Posterior cingulate gyrus (tissue), 11 donors: ENCODE data around the gene CACNA1B.
"Not testable (repeated sequence)": the region's sequence is repeated elsewhere in the genome, so short reads cannot be mapped to it uniquely, and the experiment has no call there.

Source experiments
- DNase-seq, 10 donors: peaks; one replicate each; pipeline versions ENCODE4 v3.0.0 to v3.0.0-alpha.2; 2020 to 2021; ENCODE audit warnings: mixed read lengths in 3 of 10
- intact Hi-C: fragments of 100-400 bp; cut with DNase I; formaldehyde crosslinking; loops from one replicate; pipeline ENCODE4 v1.15.1; 2023

CACNA1B gene

DNA sequence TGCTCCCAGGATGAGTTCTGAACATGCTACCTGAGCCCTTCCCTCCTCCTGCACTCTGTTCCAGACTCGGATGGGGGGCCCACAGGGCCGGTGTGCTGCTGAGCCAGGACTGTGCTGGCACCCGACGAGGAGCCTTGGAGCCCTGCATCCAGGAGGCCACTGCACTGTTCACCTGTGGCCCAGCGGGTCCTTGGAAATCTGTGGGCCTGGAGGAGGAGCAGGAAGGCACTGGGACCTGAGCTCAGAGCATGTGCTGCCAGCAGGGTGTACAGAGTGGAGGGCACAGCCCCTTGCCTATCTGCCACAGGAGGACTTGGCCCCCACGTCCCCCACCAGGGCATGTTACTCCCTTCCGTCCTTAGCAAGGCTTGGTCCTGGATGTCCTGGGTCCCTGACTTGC is 265.9 kb downstream of the CACNA1B start:
- DNase-seq, intact Hi-C loops: not testable (repeated sequence)

GRCh38 chr9:138147556-138147955 is 270.0 kb downstream of the CACNA1B start:
- DNase-seq, result peak in 3 of 10 donors; percentile 37 to 59 (median 46)
- intact Hi-C loops, result not testable (repeated sequence)

DNA sequence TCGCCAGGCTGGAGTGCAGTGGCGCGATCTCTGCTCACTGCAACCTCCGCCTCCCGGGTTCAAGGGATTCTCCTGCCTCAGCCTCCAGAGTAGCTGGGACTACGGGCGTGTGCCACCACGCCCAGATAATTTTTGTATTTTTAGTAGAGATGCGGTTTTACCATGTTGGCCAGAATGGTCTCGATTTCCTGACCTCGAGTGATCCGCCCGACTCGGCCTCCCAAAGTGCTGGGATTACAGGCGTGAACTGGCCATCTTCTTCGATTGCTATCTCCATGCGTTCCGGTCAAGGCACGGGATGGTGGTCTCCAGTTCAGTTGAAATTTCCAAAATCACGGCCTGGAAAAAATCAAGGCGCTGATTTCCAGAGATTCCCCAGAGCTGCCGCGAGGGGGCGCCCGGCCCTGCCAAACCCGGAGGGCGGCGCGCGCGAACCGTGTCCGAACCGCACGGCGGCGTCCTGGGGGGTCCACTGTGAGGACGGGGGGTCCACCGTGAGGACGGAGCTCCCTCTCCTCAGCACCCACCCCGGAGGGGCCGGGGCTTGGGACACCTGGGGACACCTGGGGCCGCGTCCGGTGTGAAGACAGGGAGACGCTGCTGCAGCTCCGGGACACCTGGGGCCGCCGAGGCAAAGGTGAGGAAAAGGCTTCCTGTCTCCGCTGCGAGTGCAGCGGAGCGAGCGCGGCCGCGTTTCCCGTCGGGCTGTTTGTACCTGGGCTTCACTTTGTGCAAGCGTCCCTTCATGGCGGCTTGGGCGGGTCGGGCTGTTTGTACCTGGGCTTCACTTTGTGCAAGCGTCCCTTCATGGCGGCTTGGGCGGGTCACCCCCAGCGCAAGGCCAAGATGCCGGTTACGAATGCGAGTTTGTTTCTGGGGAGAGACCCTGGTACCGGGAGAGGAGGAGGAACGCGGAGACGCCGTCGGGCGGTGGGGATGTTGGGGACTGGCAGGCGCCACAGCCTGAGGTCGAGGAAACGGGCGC is 272.4 kb downstream of the CACNA1B start:
- intact Hi-C loops, result not testable (repeated sequence)
- DNase-seq, result peak in 5 of 10 donors; percentile 17 to 87 (median 71)

- DNase-seq, intact Hi-C loops: not testable (repeated sequence)
Measured at GRCh38 chr9:138155788-138156187, 278.2 kb downstream of the CACNA1B start.

DNA sequence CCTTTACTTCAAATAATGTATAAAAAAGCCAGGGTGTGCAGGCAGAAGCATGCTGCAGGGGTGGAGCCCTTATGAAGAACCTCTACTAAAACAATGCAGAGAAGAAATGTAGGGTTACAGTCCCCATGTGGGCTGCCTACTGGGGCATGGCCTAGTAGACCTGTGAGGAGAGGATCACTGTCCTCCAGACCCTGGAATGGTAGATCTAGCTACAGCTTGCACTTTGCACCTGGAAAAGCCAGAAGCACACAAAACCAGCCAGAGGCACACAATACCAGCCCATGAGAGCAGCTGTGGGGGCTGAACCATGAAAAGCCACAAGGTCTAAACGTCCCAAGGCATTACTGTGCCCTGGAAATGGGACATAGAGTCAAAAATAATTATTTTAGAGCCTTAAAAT is 289.2 kb downstream of the CACNA1B start:
- DNase-seq, intact Hi-C loops: not testable (repeated sequence)
